DOHH2 (cell line): ENCODE results near the gene ABLIM1.

Experiments
- H3F3A ChIP-seq: fragments of 200-600 bp; sonication (generic), shearing (Covaris generic); 2 replicates; pipeline ENCODE4 v1.6.0; 2016; ENCODE audit warnings: antibody characterized with exemption, mild to moderate bottlenecking; ENCODE audit not compliant: control insufficient read depth, insufficient read depth
- H3K27ac ChIP-seq: fragments of 200-600 bp; sonication (generic); 2 replicates; pipeline ENCODE4 v1.5.1; 2014; ENCODE audit warnings: low read depth, mild to moderate bottlenecking, low read length, moderate library complexity
- H3K27me3 ChIP-seq: fragments of 200-600 bp; sonication (generic); 2 replicates; pipeline ENCODE4 v1.6.1; 2014; ENCODE audit warnings: mild to moderate bottlenecking, low read length, mixed read lengths; ENCODE audit not compliant: control insufficient read depth
- H3K36me3 ChIP-seq: fragments of 200-600 bp; sonication (generic); 2 replicates; pipeline ENCODE4 v1.6.1; 2014; ENCODE audit warnings: mild to moderate bottlenecking, low read length, moderate library complexity, mixed read lengths; ENCODE audit not compliant: control insufficient read depth
- H3K4me1 ChIP-seq: fragments of 200-600 bp; sonication (generic); 2 replicates; pipeline ENCODE4 v1.6.1; 2014; ENCODE audit warnings: mild to moderate bottlenecking, low read length, mixed read lengths; ENCODE audit not compliant: control insufficient read depth
- H3K4me2 ChIP-seq: fragments of 200-600 bp; sonication (generic); 2 replicates; pipeline ENCODE4 v1.6.0; 2014; ENCODE audit warnings: mild to moderate bottlenecking, low read length, moderate library complexity
- H3K4me3 ChIP-seq: fragments of 200-600 bp; sonication (generic); 2 replicates; pipeline ENCODE4 v1.5.1; 2014; ENCODE audit warnings: mild to moderate bottlenecking, low read length, mixed read lengths
- H3K79me2 ChIP-seq: fragments of 200-600 bp; sonication (generic); 2 replicates; pipeline ENCODE4 v1.6.1; 2014; ENCODE audit warnings: mild to moderate bottlenecking, low read length, mixed read lengths; ENCODE audit not compliant: control insufficient read depth
- H3K9me2 ChIP-seq: fragments of 200-600 bp; sonication (generic); replicated peaks from 2 replicates; pipeline ENCODE4 v1.6.1; 2014; ENCODE audit warnings: mild to moderate bottlenecking, low read length, mixed read lengths; ENCODE audit not compliant: control insufficient read depth
- H3K9me3 ChIP-seq: fragments of 200-600 bp; sonication (generic); 2 replicates; pipeline ENCODE4 v1.6.1; 2014; ENCODE audit warnings: antibody characterized with exemption, low read length, mixed read lengths; ENCODE audit not compliant: control insufficient read depth, insufficient read depth
- H4K20me1 ChIP-seq: fragments of 200-600 bp; sonication (generic); 2 replicates; pipeline ENCODE4 v1.6.0; 2014; ENCODE audit warnings: low read depth, mild to moderate bottlenecking, antibody characterized with exemption, low read length, moderate library complexity; ENCODE audit not compliant: control insufficient read depth, insufficient read depth
- CTCF ChIP-seq: fragments of 200-600 bp; sonication (generic); IDR thresholded peaks from one replicate; pipeline ENCODE4 v1.5.1; 2014; ENCODE audit warnings: antibody characterized with exemption, mild to moderate bottlenecking, low read depth, low read length; ENCODE audit not compliant: poor library complexity, severe bottlenecking
- EZH2phosphoT487 ChIP-seq: fragments of 200-600 bp; sonication (generic); IDR thresholded peaks from 2 replicates; pipeline ENCODE4 v1.6.1; 2017; ENCODE audit warnings: borderline replicate concordance, mild to moderate bottlenecking, antibody characterized with exemption, low read length, moderate library complexity, mixed read lengths

ABLIM1 gene

GRCh38 chr10:114473776-114474175 is 184.3 kb downstream of the ABLIM1 start:
- H3K9me2 ChIP-seq, result no peaks in the 10 kb centered on the region
- no peaks in the 10 kb centered on the region for H3K27me3 ChIP-seq
- H3K4me3 ChIP-seq, result no peak overlapping the region
- no peaks in the 10 kb centered on the region for H3K79me2 ChIP-seq
- peaks cover 9% of the 10 kb centered on the region; the same call in 1 of the 2 replicates for H3F3A ChIP-seq
- no peak overlapping the region for H3K4me2 ChIP-seq
- H3K9me3 ChIP-seq, result no peaks in the 10 kb centered on the region
- H3K27ac ChIP-seq, result no peak overlapping the region
- H4K20me1 ChIP-seq, result no peaks in the 10 kb centered on the region; the same call in 1 of the 2 replicates
- peaks cover 32% of the 10 kb centered on the region for H3K36me3 ChIP-seq
- H3K4me1 ChIP-seq, result peaks cover 44% of the 10 kb centered on the region
- TF ChIP-seq EZH2phosphoT487 (no peak), CTCF (no peak)

GRCh38 chr10:114472877-114473253 is 185.2 kb downstream of the ABLIM1 start:
- Histone ChIP-seq H3K27ac (no peak overlapping the region), H3K27me3 (no peaks in the 10 kb centered on the region), H3K36me3 (peaks cover 35% of the 10 kb centered on the region), H3K9me2 (no peaks in the 10 kb centered on the region), H3K4me2 (no peak overlapping the region), H3K79me2 (no peaks in the 10 kb centered on the region), H3K4me1 (peaks cover 44% of the 10 kb centered on the region), H3K4me3 (no peak overlapping the region), H3K9me3 (no peaks in the 10 kb centered on the region), H4K20me1 (no peaks in the 10 kb centered on the region; the same call in 1 of the 2 replicates), H3F3A (peaks cover 9% of the 10 kb centered on the region; the same call in 1 of the 2 replicates)
- TF ChIP-seq CTCF, result no peak
- no peak for TF ChIP-seq EZH2phosphoT487

GRCh38 chr10:114471906-114472876 is 185.9 kb downstream of the ABLIM1 start:
- H3K79me2 ChIP-seq, result no peaks in the 10 kb centered on the region
- H3K36me3 ChIP-seq, result peaks cover 38% of the 10 kb centered on the region
- no peak overlapping the region for H3K4me3 ChIP-seq
- H3K9me2 ChIP-seq, result no peaks in the 10 kb centered on the region
- H3F3A ChIP-seq, result peaks cover 9% of the 10 kb centered on the region; the same call in 1 of the 2 replicates
- H3K27me3 ChIP-seq, result no peaks in the 10 kb centered on the region
- H3K27ac ChIP-seq, result no peak overlapping the region
- no peaks in the 10 kb centered on the region; the same call in 1 of the 2 replicates for H4K20me1 ChIP-seq
- peaks cover 44% of the 10 kb centered on the region for H3K4me1 ChIP-seq
- H3K4me2 ChIP-seq, result no peak overlapping the region
- H3K9me3 ChIP-seq, result no peaks in the 10 kb centered on the region
- TF ChIP-seq EZH2phosphoT487, result no peak
- no peak for TF ChIP-seq CTCF
